C4-2B (cell line): Measurements from ENCODE around the gene HAPLN1.

ENCODE experiments used
- CTCF ChIP-seq: fragments of 450-650 bp; conservative IDR thresholded peaks from 2 replicates; pipeline ENCODE4 v1.5.1; 2017; ENCODE audit warnings: mild to moderate bottlenecking
- ZFX ChIP-seq: fragments of 450-650 bp; IDR thresholded peaks from 2 replicates; pipeline ENCODE4 v1.6.1; 2017

DNA sequence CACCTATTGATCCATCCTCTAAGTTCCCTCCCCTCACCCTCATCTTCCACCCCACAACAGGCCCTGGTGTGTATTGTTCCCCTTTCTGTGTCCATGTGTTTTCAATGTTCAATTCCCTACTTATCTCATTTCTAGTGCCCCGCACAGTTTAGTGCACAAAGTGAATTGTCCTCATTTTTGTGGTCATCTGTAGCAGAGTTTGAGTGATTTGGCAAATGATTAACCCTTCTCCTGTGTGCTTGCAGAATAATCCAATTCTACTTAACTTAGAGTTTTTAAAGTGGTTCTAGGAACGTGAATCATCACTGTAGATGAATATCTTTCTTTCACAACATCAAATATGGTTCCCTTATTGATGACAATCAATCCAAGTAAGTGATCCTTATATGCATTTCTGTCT, 6.3 kb upstream of the HAPLN1 start:
- no peak for TF ChIP-seq CTCF
- TF ChIP-seq ZFX: no peak
